ENCODE results near the gene INPP5E.

GRCh38 chr9:136437839-136438547 is 1.7 kb downstream of the INPP5E start:
- TF ChIP-seq, protein P1, sequence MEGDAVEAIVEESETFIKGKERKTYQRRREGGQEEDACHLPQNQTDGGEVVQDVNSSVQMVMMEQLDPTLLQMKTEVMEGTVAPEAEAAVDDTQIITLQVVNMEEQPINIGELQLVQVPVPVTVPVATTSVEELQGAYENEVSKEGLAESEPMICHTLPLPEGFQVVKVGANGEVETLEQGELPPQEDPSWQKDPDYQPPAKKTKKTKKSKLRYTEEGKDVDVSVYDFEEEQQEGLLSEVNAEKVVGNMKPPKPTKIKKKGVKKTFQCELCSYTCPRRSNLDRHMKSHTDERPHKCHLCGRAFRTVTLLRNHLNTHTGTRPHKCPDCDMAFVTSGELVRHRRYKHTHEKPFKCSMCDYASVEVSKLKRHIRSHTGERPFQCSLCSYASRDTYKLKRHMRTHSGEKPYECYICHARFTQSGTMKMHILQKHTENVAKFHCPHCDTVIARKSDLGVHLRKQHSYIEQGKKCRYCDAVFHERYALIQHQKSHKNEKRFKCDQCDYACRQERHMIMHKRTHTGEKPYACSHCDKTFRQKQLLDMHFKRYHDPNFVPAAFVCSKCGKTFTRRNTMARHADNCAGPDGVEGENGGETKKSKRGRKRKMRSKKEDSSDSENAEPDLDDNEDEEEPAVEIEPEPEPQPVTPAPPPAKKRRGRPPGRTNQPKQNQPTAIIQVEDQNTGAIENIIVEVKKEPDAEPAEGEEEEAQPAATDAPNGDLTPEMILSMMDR (IDR thresholded peaks at IDR 0.05), result no peak
- TF ChIP-seq POLR2A (IDR thresholded peaks at IDR 0.05), result no peak

Measured in uterus (tissue), 2 donors.